A204.1 (cell line): Measurements from ENCODE around the gene CDH12.
"Not testable (repeated sequence)": the region's sequence is repeated elsewhere in the genome, so short reads cannot be mapped to it uniquely, and the experiment has no call there.

ENCODE experiments used
- FAIRE-seq: peaks from 2 replicates; lab custom pipeline; 2012; peaks lifted over from hg19 to GRCh38; lab: Jason Lieb, UNC

Gene CDH12

DNA sequence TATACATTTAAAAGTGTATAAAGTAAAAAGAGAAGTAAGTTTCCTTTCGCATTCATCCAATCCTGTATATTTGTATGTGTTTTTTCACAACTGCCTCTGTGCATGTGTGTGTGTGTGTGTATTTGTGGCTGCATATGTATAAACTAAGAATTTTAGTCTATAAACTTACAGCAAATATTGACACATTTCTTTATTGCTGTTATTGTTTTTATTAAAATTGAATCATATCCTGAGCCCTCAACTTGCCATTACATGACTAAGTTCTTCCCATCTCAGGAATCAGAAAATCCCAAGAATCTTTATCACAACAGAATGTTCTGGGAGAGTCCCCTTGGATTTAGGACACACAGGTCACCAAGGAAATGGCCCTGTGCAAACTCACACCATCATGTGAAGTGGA, 712.7 kb downstream of the CDH12 start:
- FAIRE-seq, result not testable (repeated sequence)

DNA sequence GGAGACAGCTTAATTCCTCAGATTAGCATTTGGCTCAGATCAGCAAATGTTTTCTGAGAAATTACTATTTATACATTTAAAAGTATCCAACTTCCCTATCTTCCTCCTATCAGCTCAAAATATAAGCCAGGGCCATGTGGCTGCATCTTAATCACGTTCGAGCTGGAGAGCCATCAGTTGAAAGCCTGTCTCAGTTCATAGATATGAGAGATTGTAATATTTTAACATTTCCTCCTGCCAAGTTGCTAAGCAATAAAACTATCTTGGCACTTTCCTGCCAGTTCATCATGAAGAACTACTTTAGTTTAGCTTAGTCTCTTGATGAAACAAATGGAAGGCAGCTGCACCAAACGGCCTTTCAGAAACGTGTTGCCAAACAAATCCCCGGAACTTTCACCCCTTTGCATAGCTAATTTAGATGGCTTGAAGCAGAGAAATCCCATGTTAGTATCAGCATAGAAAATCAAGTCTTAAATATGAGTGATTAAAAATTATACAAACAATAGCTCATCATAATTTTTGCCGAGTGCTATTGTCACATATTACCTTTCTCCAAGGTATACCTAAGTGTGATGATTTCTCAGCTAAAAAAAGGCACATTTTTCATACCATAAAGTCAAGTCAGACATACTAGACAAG, 713.4 kb downstream of the CDH12 start:
- not testable (repeated sequence) for FAIRE-seq

DNA sequence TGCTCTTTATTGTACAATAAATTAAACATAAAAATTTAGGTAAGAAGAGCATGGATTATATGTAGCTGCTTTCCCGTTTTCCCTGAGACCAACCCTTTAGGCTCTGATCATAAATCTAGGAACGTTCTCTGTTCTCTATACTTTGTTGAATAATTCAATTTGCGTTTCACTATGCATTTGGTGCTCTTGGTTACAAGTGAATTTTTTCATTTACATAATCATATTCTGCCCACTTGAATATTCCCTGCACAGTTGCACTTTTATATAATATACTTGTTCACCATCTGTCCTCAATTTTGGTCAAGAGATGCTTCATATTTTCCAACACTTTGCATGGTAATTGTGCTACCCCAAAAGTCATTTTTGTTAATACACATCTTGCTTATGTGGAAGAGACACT, 741.8 kb downstream of the CDH12 start:
- FAIRE-seq, result no peak

DNA sequence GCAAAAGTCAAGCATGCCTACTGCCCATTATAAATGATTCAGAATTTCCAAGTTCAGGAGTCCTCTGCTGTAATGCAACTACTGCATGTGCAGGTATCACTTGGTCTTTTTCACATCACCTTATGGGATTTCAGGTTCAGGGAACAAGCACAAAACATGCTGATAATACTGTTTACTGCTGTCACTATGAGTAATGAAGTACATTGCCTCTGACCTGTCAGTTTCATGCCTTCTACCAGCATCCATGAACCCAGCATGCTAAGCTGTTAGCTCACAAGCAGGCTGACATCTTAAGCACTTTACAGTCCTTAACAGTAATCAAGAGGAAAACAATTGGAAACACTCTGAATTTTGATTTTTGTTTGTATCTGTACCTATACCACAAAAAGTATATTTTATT, 743.8 kb downstream of the CDH12 start:
- FAIRE-seq, result no peak

DNA sequence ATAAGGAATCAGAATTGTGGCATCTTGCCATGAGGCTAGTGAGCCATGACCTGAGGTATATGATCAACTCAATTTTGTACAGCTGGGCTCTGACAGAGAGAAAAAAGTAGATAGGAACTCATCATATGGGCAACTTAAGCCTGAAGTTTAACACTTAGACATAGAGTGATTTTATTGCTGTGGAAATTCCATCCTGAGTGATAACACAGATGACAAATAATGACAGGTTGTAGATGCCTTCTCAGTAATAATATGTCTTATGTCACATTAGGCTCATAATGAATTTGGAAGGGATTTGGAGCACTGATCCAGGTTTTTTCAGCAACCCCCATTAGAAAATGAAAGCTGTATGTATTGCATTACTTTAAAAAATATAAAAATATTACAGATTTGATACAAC, 744.6 kb downstream of the CDH12 start:
- no peak for FAIRE-seq

DNA sequence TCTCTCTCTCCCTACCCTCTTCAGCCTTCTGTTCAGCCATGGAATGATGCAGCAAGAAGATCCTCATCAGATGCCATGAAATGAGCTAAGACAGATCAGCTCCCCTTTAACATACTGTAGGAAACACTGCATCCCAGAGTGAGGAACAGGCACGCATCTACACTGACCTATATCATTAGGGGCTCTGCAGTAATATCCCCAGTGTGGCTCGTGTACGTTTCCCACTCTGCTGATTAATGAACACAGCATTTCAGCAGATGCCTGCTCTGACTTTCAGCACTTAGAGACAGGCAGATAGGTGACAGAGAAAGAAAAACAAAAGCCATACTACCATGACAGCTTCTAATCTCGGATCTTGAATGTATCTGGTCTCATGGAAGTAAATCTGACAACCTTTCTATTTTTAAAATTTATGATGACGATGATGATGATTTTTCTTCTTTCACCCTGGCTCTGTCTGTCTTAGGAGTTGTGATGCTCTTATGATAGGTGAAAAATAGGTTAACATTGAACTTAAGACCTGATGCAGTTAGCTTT, 750.3 kb downstream of the CDH12 start:
- FAIRE-seq, result no peak

DNA sequence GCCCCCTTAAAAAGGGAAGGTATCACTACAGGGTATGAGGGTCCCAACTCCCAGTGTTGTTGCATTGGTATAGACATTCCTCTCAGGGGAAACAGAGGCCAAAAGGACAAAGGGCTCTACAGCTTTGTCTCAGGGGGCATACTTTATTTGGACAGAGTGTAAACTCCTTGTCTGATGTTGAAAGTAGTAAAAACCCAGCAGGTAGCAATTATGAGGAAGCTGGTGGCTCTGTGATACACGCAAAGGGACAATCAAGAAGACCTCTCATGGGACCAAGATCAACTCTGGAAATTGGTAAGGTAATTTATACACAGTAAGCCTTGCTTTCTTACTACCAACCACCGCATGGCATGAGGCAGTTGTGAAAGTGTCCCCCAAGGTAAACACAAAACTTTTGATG, 764.6 kb downstream of the CDH12 start:
- no peak for FAIRE-seq

DNA sequence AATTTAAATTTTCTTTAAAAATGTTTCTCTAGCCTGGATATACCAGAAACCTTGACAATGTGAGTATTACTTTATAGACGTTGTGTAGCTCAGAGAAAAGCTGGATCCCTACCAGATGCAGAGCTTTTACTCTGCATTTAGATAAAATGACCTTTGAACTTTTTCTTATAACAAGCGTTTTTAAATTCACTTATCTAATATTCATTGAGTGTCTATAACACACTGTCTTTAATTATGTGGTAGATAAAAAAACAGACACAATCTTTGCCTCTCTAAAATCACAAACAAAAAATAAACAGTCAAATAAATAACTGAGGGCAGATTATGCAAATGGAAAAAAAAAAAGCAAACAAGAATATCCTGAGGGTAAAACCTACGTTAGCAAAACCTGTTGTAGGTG, 773.6 kb downstream of the CDH12 start:
- no peak for FAIRE-seq

DNA sequence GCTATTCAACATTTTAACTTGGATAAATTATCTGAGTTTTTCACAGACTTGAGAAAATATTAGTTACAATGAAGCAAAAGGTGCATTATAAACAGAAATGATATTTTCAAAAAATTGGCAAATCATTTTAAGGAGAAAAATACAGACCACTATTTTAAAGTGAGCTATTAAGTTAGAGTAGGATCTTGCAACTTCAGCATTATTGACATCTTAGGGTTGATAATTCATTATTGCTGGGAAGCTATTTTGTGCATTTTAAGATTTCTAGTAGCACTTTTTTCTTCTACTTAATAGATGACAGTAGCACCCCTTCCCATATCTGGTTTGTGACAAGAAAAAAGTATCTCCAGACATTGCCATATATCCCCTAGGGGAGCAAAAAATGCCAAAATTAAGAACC, 774.1 kb downstream of the CDH12 start:
- FAIRE-seq, result no peak

DNA sequence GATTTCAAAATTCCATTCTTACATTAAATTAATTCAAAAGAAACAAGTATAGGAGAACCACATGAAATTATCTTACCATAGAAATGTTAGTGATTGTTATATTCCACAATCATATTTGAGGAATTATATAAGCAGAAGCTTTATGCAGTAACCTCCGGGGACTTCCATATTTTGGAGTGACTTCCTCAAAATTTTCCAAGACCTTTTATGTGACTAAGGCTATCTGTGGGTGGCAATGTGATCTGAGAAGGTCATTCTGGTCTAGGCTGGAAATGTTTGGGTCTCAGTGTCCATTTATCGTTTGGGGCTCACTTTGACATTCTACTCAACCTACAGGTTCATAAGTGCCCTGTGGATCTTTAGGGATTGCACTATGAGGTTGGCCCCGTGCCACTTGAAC, 776.6 kb downstream of the CDH12 start:
- no peak for FAIRE-seq

DNA sequence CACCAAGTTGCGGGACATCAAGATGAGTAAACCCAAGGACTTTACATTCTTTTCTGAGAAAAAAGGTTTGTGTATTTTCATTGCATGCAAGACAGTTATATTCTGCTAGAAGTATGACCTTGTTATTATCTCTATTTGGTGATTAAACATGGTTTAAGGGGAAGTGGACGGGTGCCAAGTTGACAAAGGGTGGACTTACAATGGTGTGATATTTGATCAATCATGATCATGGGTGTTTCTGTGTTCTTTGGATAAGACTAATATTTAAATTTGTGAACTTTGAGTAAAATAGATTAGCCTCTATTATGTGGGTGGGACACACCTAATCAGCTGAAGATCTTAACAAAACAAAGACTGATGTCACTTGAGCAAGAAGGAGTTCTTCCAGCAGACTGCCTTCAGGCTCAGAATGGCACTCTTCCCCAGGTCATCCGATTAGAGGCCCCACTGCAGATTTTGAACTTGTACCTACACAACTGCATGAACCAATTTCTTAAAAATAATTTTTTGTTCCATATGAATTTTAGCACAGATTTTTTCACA, 782.9 kb downstream of the CDH12 start:
- no peak for FAIRE-seq

DNA sequence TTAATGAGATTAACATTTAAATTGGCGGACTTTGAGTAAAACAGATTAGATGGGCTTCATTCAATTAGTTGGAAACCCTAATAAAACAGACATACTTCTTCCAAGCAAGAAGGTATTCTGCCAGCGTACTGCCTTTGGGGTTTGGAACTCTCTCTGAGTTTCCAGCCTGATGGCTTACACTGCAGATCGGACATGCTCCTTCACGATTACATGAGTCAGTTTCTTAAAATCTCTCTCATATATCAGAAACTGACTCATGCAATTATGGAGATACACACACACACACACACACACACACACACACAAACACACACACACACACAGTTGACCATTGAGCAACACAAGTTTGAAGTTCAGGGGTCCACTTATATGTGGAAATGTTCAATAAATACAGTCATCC, 789.4 kb downstream of the CDH12 start:
- no peak for FAIRE-seq

DNA sequence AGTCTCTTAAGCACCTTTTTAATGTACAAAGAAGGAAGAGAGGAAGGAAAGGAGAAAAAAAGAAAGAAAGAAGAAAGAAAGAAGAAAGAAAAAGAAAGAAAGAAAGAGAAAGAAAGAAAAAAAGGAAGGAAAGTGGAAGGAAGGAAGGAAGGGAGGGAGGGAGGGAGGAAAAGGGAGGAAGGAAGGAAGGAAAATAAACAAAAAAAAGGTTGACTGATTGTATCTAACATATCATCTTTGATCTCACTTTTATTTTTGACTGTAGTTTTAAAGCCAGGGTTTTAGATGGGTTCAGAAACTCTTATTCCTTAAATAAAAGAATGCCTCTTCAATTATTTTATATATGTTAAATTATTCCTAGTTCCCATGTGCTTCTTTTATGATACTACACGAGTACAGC, 794.5 kb downstream of the CDH12 start:
- no peak for FAIRE-seq

DNA sequence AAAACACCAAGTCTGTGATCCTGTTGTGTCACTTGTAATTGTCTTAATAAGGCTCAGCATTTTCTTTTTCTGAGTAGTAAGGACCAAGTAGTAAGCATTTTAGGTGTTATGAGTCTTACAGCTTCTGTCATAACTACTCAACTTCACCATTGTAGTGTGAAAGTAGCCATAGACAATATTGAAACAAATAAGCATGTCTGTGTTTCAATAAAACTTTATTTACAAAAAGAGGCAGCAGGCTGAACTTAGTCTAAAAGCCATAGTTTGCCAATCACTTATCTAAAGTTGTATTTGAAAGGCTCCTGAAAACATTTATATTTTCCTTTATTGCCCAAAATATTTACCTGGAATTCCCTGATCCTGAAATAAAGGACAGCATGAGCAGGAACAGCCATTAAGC, 796.1 kb downstream of the CDH12 start:
- no peak for FAIRE-seq

DNA sequence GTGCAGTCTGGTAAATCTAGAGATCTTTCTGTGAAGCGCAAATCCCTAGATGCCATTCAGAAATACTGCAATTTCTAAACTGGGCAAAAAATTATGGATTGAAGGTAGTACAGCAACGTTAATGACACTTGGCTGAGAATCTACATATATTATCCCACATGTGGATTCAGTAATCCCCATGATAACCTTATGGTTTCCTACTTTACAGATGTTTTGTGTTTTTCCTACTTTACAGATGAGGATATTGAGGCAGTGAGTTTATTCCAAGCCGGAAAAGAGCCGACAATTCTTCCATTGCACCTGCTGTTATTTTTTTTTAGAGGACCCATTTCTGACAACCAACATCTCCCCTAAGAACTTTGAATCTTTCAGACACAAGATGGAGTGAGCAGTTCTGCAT, 796.5 kb downstream of the CDH12 start:
- FAIRE-seq, result no peak

DNA sequence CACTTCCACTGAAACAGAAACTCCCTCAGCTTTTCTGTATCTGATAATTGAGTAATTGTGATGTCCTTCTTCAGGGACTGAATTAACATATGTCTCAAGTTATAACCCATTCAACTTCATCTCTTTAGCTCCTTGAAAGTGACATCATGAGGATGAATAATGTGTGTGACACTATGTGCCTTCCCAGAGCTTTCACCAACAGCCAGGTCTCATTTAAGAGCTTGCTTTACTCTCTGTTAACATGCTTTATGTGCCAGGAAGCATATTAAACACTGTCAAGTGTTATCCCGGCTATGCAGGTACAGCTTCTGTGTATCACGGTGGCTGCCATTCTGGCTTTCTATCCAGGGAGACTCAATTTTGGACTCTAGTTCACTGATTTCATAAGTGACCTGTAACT, 799.9 kb downstream of the CDH12 start:
- FAIRE-seq, result no peak

DNA sequence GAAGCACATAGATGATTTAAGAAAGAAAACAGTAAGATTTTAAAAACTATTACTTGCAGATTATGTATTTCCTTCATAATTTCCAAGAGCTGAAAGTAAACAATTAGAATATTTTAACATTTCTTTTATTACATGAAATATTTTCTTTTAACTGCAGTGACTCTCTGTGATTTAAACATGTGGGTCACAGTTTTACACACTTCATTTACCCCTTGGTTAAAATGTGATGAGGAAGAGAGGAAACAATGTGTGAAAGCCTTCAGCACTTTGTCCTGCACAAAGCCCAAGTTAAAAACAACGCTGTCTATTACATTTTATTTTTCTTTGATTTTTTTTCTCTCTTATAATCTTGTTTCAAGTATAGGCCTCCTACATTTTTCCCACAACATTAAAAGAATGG, 801.3 kb downstream of the CDH12 start:
- FAIRE-seq, result peak; percentile 3

DNA sequence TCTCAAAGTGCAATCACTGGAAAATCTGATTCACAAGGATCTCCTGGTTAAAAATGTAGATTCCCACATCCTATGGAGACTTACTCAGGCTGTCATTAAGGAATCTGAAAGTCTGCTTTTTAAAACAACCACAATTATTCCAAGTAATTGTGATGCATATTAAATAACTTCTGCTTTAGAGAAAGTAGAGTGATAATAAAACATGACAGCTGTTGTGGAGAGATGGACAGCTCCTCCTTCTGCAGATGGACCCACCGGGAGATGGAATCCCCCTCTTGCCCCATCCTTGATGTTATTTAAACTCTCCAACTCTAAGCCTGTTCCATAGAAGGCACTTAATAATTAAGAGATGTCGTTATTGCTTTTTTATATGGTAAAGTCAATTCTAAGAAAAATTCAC, 802.2 kb downstream of the CDH12 start:
- FAIRE-seq, result no peak

DNA sequence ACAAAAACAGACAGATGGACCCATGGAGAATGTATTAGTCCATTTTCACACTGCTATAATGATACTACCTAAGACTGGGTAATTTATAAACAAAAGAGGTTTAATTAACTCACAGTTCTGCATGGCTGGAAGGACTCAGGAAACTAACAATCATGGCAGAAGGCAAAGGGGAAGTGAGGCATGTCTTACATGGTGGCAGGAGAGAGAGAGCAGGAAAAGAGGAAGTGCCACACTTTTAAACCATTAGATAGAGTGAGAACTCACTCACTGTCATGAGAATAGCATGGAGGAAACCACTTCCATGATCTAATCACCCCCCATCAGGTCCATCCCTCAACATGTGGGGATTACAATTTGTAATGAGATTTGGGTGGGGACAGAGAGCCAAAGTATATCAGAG, 808.9 kb downstream of the CDH12 start:
- no peak for FAIRE-seq

DNA sequence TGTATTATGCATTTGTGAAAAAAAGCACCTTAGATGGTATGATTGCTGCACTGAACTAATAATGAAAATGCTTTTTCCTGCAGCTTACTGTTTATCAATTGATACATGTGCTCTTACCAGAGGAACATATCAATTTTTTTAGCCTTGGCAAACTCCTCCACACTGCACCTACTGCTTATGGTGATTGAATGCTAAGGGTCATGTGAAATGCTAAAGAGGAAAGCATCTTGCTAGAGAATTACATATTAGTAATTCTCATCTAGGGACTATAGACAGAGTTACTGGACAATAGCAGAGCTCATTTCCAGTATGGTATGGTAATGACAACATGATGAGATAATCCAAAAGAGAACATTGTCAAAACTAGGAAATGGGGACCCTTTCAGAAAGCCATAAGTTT, 817.1 kb downstream of the CDH12 start:
- no peak for FAIRE-seq

DNA sequence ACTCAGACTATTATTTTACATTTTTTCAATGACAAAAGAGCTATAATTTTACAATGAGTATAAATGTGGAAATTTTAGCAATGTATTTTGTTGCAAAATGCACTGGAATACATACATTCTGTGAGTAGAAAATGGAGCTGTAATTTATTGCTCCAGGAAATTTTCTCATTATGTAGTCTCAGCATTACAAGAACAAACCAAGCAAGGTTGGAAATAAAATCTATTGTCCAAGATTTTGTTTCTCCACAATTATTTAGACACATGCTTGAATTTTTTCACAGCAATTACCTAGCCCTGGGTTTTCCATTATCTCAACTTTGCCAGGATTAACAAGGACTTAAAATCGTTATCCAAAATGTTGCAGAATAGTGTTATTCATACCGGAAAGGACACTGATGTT, 820.1 kb downstream of the CDH12 start:
- no peak for FAIRE-seq

DNA sequence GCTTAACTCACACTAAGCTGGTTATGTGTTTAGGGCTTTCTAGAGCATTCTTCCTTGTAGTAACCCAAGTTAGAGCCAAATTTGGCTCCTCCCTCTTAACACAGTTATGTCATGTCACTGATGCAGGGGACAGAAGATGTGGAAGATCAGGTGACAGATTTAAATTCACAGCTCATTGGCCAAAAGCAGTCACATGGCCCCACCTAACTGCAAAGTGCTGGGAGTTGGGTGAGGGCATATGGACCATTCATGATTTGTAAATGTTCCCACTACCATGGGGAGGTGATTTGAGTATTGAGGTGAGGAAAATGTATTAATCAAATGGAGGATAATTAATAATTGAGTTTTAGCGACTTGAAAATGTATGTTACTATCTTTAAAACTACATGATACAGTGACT, 829.4 kb downstream of the CDH12 start:
- FAIRE-seq, result no peak

DNA sequence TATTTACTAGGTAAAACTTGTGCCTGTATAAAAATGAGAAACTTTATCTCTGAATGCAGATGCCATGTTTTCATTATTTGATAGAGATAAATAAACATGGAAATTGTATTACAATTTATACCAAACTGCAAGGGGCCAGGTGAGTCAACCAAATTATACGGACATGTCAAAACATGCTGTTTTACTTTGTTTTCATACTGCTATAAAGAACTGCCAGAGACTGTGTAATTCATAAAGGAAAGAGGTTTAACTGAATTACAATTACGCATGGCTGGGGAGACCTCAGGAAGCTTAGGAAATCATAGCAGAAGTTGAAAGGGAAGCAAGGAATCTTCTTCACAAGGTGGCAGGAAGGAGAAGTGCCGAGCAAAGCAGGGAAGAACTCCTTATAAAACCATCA, 840.3 kb downstream of the CDH12 start:
- not testable (repeated sequence) for FAIRE-seq

DNA sequence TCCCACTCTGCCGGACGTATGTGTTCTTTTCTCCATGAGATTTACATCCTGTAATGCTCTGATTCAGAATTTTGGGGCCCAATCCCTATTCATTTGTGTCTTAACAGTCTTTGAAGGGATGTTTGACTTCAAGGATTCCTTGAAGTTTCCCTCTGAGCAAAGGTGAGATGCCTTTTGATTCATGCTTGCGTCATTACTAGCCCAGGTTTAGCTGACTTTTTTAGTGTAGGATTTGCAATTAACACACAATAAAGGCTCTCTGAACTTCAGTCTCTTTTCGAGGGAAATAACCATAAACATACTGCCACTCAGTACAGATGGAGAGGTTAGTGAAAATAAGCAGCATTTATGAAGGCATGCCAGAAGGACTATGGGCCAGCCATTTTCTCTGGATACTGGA, 842.3 kb downstream of the CDH12 start:
- FAIRE-seq, result not testable (repeated sequence)

DNA sequence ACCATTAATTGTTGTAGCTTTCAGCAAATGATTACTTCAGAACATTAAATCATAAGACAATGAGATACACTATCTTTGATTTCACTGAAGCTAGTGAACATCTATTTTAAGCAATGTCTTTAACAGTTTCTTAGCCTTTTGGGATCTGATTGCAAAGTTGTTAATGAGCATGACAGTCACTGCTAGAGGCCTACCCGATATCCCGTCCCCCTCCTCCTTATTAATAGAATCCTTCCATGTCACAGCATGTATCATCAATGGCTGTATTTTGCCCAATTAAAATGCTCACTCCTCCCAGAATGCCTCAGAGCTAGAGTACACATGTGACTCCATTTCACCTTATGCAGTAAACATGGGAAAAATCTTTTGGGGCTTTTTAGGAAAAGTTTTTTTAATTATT, 852.0 kb downstream of the CDH12 start:
- FAIRE-seq, result not testable (repeated sequence)
